HG02642 (cell line): ENCODE measurements around the gene GOSR2.
"Not testable (repeated sequence)": the region's sequence is repeated elsewhere in the genome, so short reads cannot be mapped to it uniquely, and the experiment has no call there.

ENCODE experiments used
- ATAC-seq: cut with Tn5 transposase; IDR thresholded peaks from one replicate; pipeline ENCODE4 v1.9.1; 2021; ENCODE audit warnings: mild to moderate bottlenecking; ENCODE audit not compliant: unreplicated experiment, poor library complexity

The GOSR2 gene

DNA sequence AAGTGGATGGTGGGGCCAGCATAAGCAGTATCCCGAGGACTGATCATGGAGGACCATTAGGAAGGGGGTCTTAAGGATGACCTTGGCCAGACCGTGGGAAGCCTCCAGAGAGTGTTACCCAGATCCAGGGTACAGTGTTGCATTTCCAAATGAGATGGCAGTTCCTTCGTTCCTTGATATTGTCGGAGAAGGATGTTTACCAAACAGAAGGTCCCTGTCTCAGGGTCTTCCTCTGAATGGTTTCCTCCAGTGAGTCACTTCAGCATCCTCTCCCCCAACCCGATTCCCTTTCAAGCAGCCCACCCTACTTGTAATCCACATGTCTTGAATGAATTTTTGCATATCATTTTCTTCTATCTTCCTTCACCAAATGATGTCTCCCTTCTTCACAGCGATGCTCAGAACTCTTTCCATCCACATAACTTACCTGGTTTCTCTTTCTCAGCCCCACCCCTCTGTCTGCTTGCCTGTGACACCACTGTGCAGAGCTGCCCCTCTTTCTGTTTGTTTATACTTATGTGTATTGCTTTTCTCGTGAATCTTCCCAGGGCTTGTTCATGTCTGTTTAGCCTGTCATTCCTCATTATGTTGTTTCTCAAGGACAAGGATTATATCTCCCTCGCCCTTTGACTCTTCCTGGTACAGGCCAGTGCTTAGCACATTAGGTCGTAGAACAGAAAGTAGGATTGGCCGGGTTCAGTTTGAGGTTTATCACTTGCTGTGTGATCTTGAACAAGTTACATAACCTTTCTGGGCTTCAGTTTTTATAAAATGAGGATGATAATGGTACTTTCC lies 5.7 kb downstream of the GOSR2 start:
- no peak for ATAC-seq

DNA sequence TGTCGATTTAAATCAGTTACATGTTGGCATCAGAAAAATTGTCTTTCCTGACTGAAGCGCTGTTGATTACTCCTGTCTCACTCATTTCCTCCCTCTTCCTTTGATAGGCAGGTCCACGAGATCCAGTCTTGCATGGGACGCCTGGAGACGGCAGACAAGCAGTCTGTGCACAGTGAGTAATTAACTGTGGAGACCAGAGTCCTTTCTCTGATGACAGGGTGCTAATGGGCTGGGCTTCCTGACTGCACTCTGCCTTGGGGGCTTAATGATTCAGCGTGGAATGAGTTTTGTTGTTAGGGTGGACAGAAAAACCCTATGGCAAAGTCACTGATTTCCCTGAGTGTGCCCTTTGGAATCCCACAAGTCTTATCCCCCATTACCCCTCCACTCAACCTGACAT lies 6.5 kb downstream of the GOSR2 start:
- ATAC-seq: no peak

- ATAC-seq: no peak
Measured at GRCh38 chr17:46930051-46930450, 7.1 kb downstream of the GOSR2 start.

DNA sequence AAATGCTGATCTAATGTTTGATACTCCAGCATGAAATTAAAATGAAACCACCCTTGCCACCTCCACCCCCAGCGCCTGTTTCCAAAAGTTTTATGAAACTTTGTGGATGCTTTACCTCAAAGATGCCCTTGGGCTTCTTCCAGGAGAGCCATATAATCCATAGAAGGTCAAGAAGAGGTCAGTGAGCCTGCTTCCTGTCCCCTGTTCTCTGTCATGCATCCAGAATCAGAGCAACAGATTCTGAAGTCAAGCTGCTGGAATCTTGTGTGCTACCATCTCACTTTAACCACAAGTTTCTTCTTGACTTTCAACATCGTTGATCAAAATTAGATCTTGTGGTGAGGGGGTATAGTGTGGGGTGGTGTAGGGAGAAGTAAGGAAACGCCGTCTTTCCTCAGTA lies 8.6 kb downstream of the GOSR2 start:
- no peak for ATAC-seq

DNA sequence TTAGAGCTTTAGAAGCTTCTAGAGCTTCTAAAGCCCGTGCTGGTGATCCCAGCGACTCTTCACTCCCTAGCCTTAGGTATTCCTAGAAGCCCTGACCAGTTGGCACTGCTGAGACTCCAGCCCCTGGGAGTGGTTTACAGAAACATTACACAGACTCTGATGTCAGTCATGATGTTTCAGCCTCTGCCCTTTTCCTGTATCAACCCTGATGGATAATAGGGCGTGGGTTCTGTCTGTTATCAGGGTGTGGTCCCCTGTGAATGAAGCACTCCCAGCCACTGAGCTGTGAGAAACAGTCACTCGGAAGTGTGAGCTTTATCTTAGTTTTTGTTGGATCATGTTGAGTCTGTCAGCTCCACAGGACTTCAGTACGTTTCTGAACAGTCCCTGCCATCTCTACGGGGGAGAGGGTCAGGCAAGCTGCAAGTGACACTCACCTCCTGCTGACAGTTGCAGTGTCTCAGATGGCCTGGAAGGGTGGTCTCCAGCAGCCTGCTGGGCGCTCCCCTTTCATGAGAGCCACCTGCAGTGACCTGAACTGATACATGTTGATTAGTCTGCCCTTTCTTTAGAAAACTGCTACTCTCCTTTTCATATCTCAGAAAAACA lies 12.8 kb downstream of the GOSR2 start:
- ATAC-seq: no peak

DNA sequence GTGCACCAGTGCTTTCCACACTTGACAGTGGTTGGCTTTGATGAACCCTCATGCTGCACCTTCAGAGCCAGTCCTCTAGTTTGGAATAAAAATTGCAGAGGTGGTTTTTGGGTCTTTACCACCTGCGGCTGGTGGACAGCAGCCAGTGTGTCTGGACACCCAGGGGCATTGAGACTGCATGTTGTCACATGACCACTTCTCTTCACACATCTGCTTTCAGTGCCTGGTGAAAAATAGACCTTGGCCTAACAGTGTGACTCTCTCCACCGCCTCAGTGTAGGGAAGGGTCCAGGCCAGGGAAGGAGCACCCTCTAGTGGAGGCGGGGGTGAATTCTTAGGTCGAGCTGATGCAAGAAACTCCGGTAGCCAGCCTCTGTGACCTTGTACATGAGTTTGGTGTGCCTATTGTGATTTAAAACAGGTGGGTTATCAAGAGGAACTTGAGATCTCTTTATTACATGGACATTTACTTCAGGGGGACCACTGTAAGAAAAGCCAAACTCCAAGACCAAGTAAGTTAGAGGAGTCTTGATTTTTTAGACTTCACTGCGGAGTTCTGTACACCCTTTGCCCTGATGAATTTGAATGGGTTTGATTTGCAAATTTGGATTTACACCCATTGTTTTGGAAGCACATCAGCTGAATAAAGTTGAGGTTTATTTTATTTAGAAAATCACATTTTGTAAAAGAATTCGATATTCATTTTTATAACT lies 17.9 kb downstream of the GOSR2 start:
- ATAC-seq: peak; percentile 66

DNA sequence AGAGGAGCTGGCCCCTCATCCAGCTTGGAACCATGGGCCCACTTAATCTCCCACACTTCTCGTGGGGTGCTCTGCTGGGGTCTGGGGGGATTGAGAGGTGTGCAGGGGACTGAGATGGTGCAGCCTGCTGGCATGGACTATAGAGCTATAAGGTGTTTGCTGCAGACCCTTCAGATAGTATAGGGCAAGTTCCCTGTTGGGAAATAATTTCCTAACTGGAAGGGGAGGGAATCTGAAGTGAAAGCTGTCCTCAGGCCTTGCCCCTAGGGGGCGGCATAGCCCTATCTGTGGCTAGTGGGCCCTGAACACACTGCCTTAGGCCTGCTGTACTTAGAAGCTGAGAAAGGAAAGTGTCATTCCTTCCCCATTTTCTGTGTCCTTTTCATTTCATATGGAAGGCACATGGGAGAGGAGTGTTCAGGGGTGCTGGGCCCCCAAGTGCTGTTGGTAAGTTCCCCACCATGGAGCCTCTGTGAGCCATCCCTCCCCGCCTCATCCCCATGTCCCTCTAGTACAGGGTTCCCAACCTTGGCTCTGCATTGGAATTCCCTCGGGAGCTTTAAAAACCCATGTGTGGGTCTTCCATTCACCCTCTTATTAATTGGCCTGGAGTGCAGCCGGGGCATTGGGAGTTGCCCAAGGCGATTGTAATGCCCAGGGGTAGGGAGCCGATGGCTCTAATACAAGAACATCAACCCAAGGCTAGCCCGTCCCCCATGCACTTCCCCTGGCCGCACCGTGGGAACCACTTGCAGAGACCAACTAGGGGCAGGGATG lies 19.7 kb downstream of the GOSR2 start:
- ATAC-seq: no peak

DNA sequence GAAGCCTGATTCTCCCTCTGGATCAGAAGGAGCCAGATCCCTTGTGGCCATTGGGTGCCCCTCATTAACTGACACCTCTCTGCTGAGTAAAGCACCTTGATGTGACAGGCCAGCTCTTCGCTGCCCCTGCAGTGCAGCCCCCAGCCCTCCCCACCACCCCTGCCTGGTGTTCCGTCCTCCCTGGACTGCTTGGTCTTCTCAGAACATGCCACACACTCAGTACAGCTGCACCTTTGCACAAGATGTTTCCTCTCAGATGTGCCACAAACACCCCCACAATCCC lies 20.2 kb downstream of the GOSR2 start:
- no peak for ATAC-seq

DNA sequence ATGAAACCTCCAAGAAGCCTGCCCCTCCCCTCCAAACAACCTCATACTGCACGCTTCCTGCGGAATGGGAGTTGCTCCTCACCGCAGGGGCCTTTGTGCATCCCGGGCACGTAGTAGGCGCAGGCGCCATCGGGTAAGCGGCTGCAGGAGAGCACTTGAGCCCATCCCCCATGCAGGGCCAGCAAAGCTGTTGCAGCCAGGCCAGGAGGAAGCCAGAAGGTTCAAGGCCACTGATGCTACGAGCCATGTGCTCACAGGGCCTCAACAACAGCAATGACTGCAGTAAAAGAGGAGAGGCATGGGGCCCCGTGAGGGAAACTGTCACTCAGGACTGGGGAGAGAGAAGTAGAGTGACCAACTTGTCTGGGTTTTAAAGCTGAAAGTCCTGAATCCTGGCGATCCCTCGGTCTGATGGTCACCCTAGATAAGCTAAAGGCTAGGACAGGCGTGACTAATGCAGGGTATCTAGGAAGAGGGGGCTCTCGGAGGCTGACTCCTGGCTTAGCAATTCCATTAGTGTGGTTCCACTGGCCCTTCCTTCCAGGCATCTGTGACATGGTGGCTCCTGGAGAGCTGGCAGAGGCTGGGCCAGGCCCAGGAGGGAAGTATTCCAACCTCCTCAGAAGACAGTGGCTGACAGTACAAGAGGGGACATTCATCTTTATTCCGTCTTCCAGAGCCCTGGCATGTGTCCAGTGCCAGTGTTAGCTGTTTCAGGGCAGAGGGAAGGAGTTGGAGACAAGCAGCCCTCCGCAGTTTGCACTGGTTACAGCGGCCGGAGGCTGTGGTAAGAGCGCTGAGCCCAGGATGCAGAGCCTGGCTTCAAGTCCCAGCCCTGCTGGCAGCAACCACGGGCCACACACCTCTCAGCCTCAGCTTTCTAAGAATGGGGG lies 20.8 kb downstream of the GOSR2 start:
- no peak for ATAC-seq

DNA sequence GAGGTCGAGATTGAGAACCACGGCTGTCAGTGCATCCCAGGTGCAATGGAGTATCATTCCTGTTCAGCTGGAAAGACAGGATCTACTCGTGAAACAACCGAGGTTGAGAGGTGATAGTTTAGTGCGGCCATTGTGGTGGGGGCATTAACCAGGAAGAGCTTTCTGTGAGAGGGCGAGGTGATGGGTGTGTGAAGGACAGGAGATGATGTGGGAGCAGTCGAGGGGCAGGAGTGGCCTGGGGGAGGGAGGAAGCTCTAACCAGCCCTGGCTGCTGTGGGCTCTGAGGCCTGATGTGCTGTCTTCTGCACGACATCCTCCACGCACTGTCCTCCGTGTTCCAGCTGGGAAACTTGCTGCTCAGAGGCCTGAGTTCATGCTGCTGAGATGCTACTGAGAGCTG lies 22.0 kb downstream of the GOSR2 start:
- no peak for ATAC-seq

GRCh38 chr17:46947216-46947615 lies 24.3 kb downstream of the GOSR2 start:
- ATAC-seq: no peak

DNA sequence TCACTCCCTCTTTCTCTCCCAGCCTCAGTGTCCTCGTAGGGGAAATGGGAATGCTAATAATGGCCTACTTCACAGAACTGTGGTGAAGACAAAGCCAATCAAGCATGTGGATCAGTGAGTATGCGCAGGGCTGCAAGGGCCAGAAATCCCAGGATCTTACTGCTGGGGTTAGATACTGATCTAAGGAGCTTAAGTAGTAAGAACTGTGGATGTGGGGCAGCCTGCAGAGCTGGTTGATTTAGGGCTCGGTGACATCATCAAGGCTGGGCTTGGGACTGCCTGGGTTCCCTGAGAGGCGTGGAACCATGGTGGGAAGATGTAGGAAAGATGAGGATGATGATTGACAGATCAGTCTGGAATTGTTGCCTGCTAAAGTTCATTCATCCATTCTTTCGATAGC lies 25.6 kb downstream of the GOSR2 start:
- ATAC-seq: no peak

GRCh38 chr17:46949291-46950174 lies 26.6 kb downstream of the GOSR2 start:
- no peak for ATAC-seq

DNA sequence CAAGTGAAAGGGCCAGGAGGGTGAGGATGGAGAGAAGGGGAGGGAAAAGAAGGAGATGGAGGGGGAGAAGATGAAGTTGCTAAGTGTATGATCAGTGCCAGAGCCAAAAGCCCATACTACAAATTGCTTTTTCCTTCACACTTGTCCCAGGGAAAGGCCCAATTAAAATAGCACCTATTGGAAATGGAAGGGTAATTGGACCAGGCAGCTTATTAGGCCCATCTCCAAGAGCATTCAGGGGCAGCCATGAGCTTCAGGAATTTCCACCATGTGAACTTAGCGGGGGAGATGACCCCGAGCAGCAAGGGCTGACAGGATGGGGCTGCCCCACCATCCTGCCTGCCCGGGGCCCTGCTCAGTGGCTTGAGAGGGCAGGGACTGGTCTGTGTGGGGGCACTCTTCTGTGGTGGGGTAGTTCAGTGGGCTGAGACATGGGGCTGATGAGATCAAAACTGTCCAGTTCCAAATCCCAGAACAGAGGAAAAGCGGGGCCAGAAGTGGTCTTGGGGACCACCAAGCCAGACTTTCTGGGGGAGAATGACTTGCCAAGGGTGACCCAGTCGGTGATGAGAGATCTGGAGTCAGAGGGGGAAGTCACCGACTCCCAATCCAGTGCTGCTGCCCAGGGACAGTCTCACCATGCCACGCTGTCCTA lies 27.5 kb downstream of the GOSR2 start:
- ATAC-seq: no peak

GRCh38 chr17:46950997-46951621 lies 28.1 kb downstream of the GOSR2 start:
- ATAC-seq: no peak

GRCh38 chr17:46951706-46952105 lies 28.7 kb downstream of the GOSR2 start:
- ATAC-seq: no peak

GRCh38 chr17:46952115-46952514 lies 29.2 kb downstream of the GOSR2 start:
- ATAC-seq: no peak

DNA sequence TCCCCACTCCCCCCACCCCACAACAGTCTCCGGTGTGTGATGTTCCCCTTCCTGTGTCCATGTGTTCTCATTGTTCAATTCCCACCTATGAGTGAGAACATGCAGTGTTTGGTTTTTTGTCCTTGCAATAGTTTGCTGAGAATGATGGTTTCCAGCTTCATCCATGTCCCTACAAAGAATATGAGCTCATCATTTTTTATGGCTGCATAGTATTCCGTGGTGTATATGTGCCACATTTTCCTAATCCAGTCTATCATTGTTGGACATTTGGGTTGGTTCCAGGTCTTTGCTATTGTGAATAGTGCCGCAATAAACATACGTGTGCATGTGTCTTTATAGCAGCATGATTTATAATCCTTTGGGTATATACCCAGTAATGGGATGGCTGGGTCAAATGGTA lies 30.2 kb downstream of the GOSR2 start:
- ATAC-seq: not testable (repeated sequence)
